HG02885 (cell line): Measurements from ENCODE around the gene KLRC4.
"Not testable (repeated sequence)": the region's sequence is repeated elsewhere in the genome, so short reads cannot be mapped to it uniquely, and the experiment has no call there.

Experiments
- ATAC-seq: cut with Tn5 transposase; IDR thresholded peaks from one replicate; pipeline ENCODE4 v1.9.1; 2021; ENCODE audit warnings: mild to moderate bottlenecking; ENCODE audit not compliant: unreplicated experiment, poor library complexity

The KLRC4 gene

DNA sequence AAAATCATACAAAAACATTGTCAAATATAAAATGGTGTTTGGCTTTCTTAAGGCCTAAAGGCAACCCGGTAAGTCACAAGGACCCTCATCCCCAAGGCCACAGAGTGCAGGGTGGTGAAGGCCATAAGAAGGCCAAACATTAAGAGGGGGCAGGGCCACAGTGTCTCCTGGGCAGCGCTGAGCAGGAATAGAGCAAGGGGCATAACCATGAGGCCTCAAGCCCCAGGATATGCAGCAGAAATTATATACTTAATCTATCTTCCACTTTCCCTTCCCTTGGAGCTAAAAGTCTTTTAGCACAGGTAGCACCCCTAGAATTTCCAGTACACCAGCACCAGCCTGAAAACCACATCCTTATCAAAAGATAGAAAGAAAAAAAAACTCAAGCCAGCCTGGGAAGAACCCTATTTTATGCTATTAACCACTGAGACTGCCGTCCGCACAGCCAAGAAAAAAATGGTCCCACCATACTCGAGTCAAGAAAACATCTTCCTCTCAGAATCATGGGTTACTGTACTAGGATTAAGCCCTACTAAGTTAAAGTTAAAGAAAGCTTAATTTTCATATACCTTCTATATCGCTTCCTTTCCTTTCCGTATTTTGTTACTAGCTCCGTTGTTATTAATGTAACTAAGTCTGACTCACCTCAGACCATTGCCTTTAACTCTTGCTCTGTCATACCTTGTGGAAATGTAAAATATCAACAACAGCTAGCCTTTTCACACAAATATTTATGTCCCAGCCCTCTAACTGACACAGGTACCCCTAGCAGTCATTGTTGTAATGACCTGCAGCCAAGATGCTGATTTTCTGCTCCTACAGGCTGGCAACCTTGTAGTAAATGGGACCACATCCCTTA is 39.8 kb downstream of the KLRC4 start:
- ATAC-seq, result no peak

DNA sequence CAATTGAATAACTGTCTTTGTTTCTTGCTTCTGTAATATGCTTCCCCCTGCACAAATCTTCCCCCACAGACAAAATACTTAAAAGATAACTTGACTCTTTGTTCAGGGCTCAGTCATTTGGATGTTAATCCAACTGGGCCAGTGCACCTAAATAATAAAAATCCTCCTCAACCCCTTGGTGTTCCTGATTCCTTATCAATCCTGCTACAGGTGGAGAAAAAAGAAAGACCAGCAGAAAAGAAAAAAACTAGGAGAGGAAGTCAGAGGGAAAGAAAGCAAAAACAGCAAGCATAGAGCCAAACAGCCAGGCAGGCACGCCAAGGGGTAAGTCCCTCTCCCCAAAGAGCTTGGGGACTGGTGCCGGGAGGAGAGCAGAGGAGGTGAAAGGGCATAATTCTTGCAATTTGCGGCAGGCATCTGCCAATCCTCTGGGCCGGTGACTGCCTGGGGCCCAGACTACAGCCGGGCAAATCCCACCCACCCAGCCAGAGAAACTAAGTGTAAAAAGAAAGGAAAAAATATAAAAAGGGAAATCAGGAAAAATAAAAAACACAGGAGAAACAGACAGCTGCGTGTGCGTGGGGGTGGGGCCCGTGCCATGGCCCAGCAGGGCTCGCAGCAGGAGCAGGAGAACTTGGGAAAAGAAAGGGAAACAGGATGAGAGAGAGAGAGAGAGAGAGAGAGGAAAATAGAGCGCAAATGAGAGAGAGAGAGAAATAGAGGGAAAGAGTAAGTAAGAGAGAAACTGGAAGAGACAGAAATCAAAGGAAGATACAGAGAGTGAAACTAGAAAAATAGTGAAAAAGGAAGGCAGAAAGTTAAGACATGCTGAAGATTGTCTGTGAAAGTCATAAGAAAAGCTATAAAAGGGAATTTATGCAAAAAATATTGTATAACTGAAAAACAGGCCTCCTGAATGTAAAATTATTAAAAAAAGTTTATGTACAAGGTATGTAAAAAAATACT is 41.1 kb downstream of the KLRC4 start:
- no peak for ATAC-seq

GRCh38 chr12:10367714-10368113 is 41.8 kb downstream of the KLRC4 start:
- not testable (repeated sequence) for ATAC-seq

- ATAC-seq, result no peak
These were observed 42.7 kb downstream of the KLRC4 start for GRCh38 chr12:10366875-10367274.

DNA sequence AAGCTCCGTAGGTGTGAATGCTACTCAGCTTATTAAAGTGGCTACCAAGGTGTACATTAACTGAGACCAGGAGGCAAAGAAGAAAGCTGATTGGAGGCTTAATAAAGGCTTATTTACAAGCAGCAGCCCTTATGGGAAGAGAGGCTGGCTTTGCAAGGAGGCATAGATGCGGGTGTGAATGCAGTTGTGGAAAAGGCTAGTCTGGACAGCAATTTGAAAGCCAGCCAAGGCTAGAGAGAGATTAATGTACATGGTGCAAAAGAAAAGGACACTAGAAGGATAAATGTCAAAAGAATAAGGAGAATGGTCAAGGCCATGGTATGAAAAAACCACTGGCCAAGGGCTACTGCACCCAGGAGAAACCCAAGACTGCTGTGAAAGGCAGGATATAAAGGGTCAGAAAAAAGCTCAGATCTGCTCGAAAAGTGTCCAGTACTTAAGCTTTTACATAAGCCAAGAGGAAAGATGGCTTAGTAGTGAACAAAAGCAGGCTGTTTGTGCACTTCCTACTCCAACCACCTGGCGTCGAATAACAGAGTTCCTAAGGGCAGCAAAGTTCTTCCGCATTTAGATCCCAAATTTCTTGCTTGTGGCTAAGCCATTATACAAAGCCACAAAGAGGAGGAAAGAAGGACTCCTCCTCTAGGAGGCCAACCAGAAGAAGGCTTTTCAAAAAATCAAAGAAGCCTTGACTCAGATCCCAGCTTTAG is 43.7 kb downstream of the KLRC4 start:
- no peak for ATAC-seq

- peak; percentile 47 for ATAC-seq
These were observed 44.5 kb downstream of the KLRC4 start for GRCh38 chr12:10364815-10365622.

GRCh38 chr12:10363914-10364814 is 45.4 kb downstream of the KLRC4 start:
- ATAC-seq, result peak; percentile 97

- no peak for ATAC-seq
These were observed 46.0 kb downstream of the KLRC4 start for GRCh38 chr12:10363658-10363913.

DNA sequence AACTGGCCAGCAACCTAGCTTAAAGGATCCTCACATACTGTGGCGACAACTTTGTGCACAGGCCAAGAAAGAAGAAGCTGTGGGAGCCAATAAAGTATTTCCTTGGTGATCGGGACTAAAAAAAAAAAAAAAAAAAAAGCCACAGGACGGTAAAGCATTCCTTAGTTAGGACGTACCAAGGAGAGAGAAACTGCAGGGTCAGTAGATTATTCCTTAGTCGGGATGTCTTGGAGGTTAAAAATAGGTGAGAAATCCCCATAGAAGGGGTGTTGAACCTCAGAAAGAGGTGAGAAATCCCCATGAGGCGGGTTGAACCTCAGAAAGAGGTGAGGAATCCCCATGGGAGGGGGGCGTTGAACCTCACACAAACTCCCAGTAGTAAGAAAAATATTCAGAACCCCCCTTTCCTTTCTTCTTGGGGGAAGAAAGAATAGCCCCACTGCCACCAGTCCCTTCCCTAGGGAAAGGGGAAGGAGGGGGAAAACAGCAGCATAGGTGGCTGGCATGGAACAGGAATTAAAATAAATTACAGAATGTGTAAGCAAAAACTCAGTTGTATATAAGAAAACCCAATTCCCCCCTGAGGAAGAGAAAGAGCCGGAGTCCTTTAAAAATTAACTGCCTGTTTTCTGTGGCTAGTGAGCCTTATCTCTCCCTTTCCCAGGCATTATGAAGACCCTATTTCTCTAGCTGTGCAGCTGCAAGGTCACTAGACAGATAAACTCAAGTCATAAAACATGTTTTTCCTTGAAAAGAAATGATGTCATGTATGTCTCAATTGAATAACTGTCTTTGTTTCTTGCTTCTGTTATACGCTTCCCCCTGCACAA is 46.5 kb downstream of the KLRC4 start:
- no peak for ATAC-seq

GRCh38 chr12:10362325-10362724 is 47.2 kb downstream of the KLRC4 start:
- no peak for ATAC-seq

DNA sequence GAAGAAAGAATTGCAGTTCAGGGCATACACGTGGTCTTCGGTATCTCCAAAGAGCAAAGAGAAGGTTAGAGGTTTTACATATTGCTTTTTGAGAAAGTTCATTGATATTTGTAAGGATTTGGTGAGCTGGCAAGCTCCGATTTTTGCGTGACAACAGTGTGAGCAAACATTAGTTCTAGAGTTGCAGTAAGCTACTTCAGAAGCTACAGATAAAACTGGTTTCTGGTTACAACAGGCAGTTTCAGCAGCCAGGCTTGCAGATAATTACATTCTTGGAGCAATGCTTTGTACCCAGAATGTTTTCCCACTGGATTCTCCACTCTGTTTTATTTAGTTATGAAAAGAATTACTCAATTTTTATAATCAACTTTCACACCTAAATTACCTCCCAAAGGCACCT is 47.9 kb downstream of the KLRC4 start:
- ATAC-seq, result no peak

GRCh38 chr12:10361084-10361483 is 48.5 kb downstream of the KLRC4 start:
- no peak for ATAC-seq

GRCh38 chr12:10358969-10359368 is 50.6 kb downstream of the KLRC4 start:
- no peak for ATAC-seq

DNA sequence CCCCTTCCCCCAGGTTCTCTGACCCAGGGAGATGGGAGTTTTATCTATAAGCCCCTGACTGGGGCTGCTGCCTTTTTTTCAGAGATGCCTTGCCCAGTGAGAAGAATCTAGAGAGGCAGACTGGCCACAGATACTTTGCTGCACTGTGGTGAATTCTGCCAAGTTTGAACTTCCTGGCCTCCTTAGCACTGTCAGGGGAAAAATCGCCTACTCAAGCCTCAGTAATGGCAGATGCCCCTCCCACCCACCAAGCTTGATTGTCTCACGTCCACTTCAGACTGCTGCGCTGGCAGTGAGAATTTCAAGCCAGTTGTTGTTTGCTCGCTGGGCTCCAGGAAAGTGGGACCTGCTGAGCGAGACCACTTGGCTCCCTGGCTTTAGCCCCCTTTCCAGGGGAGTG is 51.4 kb downstream of the KLRC4 start:
- no peak for ATAC-seq
